Measurements from ENCODE around the gene FAM32A.

The FAM32A gene

GRCh38 chr19:16226878-16227836 is 41.9 kb downstream of the FAM32A start:
- no peak for DNase-seq

GRCh38 chr19:16227837-16228636 is 42.8 kb downstream of the FAM32A start:
- no peak for DNase-seq

GRCh38 chr19:16228637-16229321 is 43.6 kb downstream of the FAM32A start:
- DNase-seq, result no peak

GRCh38 chr19:16229322-16229641 is 44.1 kb downstream of the FAM32A start:
- no peak for DNase-seq

GRCh38 chr19:16232127-16232526 is 46.9 kb downstream of the FAM32A start:
- no peak for DNase-seq

GRCh38 chr19:16232568-16232967 is 47.4 kb downstream of the FAM32A start:
- no peak for DNase-seq

GRCh38 chr19:16233081-16233776 is 48.0 kb downstream of the FAM32A start:
- DNase-seq, result no peak

GRCh38 chr19:16233836-16234551 is 48.8 kb downstream of the FAM32A start:
- no peak for DNase-seq

- DNase-seq, result no peak
These were observed 49.6 kb downstream of the FAM32A start for GRCh38 chr19:16234552-16235445.

- DNase-seq, result no peak
These were observed 50.8 kb downstream of the FAM32A start for GRCh38 chr19:16235811-16236652.
